ENCODE measurements around the gene SRRM4.

Gene SRRM4

GRCh38 chr12:119181944-119182343, 200.6 kb downstream of the SRRM4 start:
- WGBS, 2 experiments, result 96 to 98% methylated on average over 3 of the region's 3 CpGs
- Histone ChIP-seq H3K9me3 (ENCODE audit: control insufficient read depth, low read length) (no peaks in the 10 kb centered on the region), H3K36me3 (ENCODE audit: control insufficient read depth, insufficient read depth, low read length) (no peaks in the 10 kb centered on the region), H3K27me3 (ENCODE audit: control insufficient read depth, insufficient read depth, low read length, poor library complexity, severe bottlenecking) (peaks cover 21% of the 10 kb centered on the region), H3K4me3 (ENCODE audit: insufficient read depth, low read depth, low read length) (no peak overlapping the region), H3K4me1 (ENCODE audit: control insufficient read depth, insufficient read depth, low read length) (peaks cover 24% of the 10 kb centered on the region), H3K27ac (ENCODE audit: insufficient read depth, low read depth, low read length, poor library complexity, severe bottlenecking) (no peak overlapping the region)

- H3K27me3 ChIP-seq (ENCODE audit: control insufficient read depth, insufficient read depth, low read length, poor library complexity, severe bottlenecking), result peaks cover 21% of the 10 kb centered on the region
- no peaks in the 10 kb centered on the region for H3K9me3 ChIP-seq (ENCODE audit: control insufficient read depth, low read length)
- peaks cover 24% of the 10 kb centered on the region for H3K4me1 ChIP-seq (ENCODE audit: control insufficient read depth, insufficient read depth, low read length)
- no peak overlapping the region for H3K4me3 ChIP-seq (ENCODE audit: insufficient read depth, low read depth, low read length)
- no peaks in the 10 kb centered on the region for H3K36me3 ChIP-seq (ENCODE audit: control insufficient read depth, insufficient read depth, low read length)
- no peak overlapping the region for H3K27ac ChIP-seq (ENCODE audit: insufficient read depth, low read depth, low read length, poor library complexity, severe bottlenecking)
- WGBS, 2 experiments, result 95 to 100% methylated on average over 4 to 5 of the region's 5 CpGs
These were observed 201.6 kb downstream of the SRRM4 start for GRCh38 chr12:119182701-119183493.

GRCh38 chr12:119183942-119184695, 202.8 kb downstream of the SRRM4 start:
- Histone ChIP-seq H3K4me1 (ENCODE audit: control insufficient read depth, insufficient read depth, low read length) (peaks cover 13% of the 10 kb centered on the region), H3K27ac (ENCODE audit: insufficient read depth, low read depth, low read length, poor library complexity, severe bottlenecking) (no peak overlapping the region), H3K27me3 (ENCODE audit: control insufficient read depth, insufficient read depth, low read length, poor library complexity, severe bottlenecking) (peaks cover 10% of the 10 kb centered on the region), H3K9me3 (ENCODE audit: control insufficient read depth, low read length) (no peaks in the 10 kb centered on the region), H3K4me3 (ENCODE audit: insufficient read depth, low read depth, low read length) (no peak overlapping the region), H3K36me3 (ENCODE audit: control insufficient read depth, insufficient read depth, low read length) (no peaks in the 10 kb centered on the region)
- 90 to 93% methylated on average over 7 to 9 of the region's 9 CpGs for WGBS, 2 experiments

GRCh38 chr12:119195256-119195655, 213.9 kb downstream of the SRRM4 start:
- Histone ChIP-seq H3K4me3 (ENCODE audit: insufficient read depth, low read depth, low read length) (no peak overlapping the region), H3K4me1 (ENCODE audit: control insufficient read depth, insufficient read depth, low read length) (no peaks in the 10 kb centered on the region), H3K36me3 (ENCODE audit: control insufficient read depth, insufficient read depth, low read length) (no peaks in the 10 kb centered on the region), H3K9me3 (ENCODE audit: control insufficient read depth, low read length) (no peaks in the 10 kb centered on the region), H3K27me3 (ENCODE audit: control insufficient read depth, insufficient read depth, low read length, poor library complexity, severe bottlenecking) (no peaks in the 10 kb centered on the region), H3K27ac (ENCODE audit: insufficient read depth, low read depth, low read length, poor library complexity, severe bottlenecking) (no peak overlapping the region)
- WGBS, 2 experiments, result 95 to 97% methylated on average over 16 of the region's 16 CpGs

GRCh38 chr12:119198440-119198839, 217.1 kb downstream of the SRRM4 start:
- 92 to 93% methylated on average over 2 of the region's 2 CpGs for WGBS, 2 experiments
- no peak overlapping the region for H3K27ac ChIP-seq (ENCODE audit: insufficient read depth, low read depth, low read length, poor library complexity, severe bottlenecking)
- H3K27me3 ChIP-seq (ENCODE audit: control insufficient read depth, insufficient read depth, low read length, poor library complexity, severe bottlenecking), result no peaks in the 10 kb centered on the region
- H3K4me1 ChIP-seq (ENCODE audit: control insufficient read depth, insufficient read depth, low read length), result no peaks in the 10 kb centered on the region
- H3K9me3 ChIP-seq (ENCODE audit: control insufficient read depth, low read length), result no peaks in the 10 kb centered on the region
- no peak overlapping the region for H3K4me3 ChIP-seq (ENCODE audit: insufficient read depth, low read depth, low read length)
- no peaks in the 10 kb centered on the region for H3K36me3 ChIP-seq (ENCODE audit: control insufficient read depth, insufficient read depth, low read length)

GRCh38 chr12:119200601-119201000, 219.3 kb downstream of the SRRM4 start:
- 95 to 96% methylated on average over 3 to 4 of the region's 4 CpGs for WGBS, 2 experiments
- H3K4me3 ChIP-seq (ENCODE audit: insufficient read depth, low read depth, low read length), result no peak overlapping the region

GRCh38 chr12:119201789-119202543, 220.6 kb downstream of the SRRM4 start:
- Histone ChIP-seq H3K27me3 (ENCODE audit: control insufficient read depth, insufficient read depth, low read length, poor library complexity, severe bottlenecking) (no peaks in the 10 kb centered on the region), H3K27ac (ENCODE audit: insufficient read depth, low read depth, low read length, poor library complexity, severe bottlenecking) (no peak overlapping the region), H3K4me3 (ENCODE audit: insufficient read depth, low read depth, low read length) (no peak overlapping the region), H3K36me3 (ENCODE audit: control insufficient read depth, insufficient read depth, low read length) (no peaks in the 10 kb centered on the region), H3K4me1 (ENCODE audit: control insufficient read depth, insufficient read depth, low read length) (peaks cover 7% of the 10 kb centered on the region), H3K9me3 (ENCODE audit: control insufficient read depth, low read length) (no peaks in the 10 kb centered on the region)
- 64 to 70% methylated on average over 8 to 9 of the region's 9 CpGs for WGBS, 2 experiments

More at GRCh38 chr12:119200601-119201000, 219.3 kb downstream of the SRRM4 start:
- Histone ChIP-seq H3K36me3 (ENCODE audit: control insufficient read depth, insufficient read depth, low read length) (no peaks in the 10 kb centered on the region), H3K4me1 (ENCODE audit: control insufficient read depth, insufficient read depth, low read length) (no peaks in the 10 kb centered on the region), H3K27ac (ENCODE audit: insufficient read depth, low read depth, low read length, poor library complexity, severe bottlenecking) (no peak overlapping the region), H3K9me3 (ENCODE audit: control insufficient read depth, low read length) (no peaks in the 10 kb centered on the region), H3K27me3 (ENCODE audit: control insufficient read depth, insufficient read depth, low read length, poor library complexity, severe bottlenecking) (no peaks in the 10 kb centered on the region)

- H3K27me3 ChIP-seq (ENCODE audit: control insufficient read depth, insufficient read depth, low read length, poor library complexity, severe bottlenecking), result no peaks in the 10 kb centered on the region
- WGBS, 2 experiments, result 2 to 5% methylated on average over 2 of the region's 2 CpGs
- H3K36me3 ChIP-seq (ENCODE audit: control insufficient read depth, insufficient read depth, low read length), result no peaks in the 10 kb centered on the region
- H3K4me1 ChIP-seq (ENCODE audit: control insufficient read depth, insufficient read depth, low read length), result peaks cover 9% of the 10 kb centered on the region
- H3K9me3 ChIP-seq (ENCODE audit: control insufficient read depth, low read length), result no peaks in the 10 kb centered on the region
- no peak overlapping the region for H3K27ac ChIP-seq (ENCODE audit: insufficient read depth, low read depth, low read length, poor library complexity, severe bottlenecking)
- H3K4me3 ChIP-seq (ENCODE audit: insufficient read depth, low read depth, low read length), result no peak overlapping the region
These were observed 221.2 kb downstream of the SRRM4 start for GRCh38 chr12:119202544-119202943.

- WGBS, 2 experiments, result 78 to 86% methylated on average over 2 of the region's 2 CpGs
- H3K4me1 ChIP-seq (ENCODE audit: control insufficient read depth, insufficient read depth, low read length), result peaks cover 9% of the 10 kb centered on the region
- no peaks in the 10 kb centered on the region for H3K9me3 ChIP-seq (ENCODE audit: control insufficient read depth, low read length)
- H3K27me3 ChIP-seq (ENCODE audit: control insufficient read depth, insufficient read depth, low read length, poor library complexity, severe bottlenecking), result no peaks in the 10 kb centered on the region
- H3K4me3 ChIP-seq (ENCODE audit: insufficient read depth, low read depth, low read length), result no peak overlapping the region
- no peak overlapping the region for H3K27ac ChIP-seq (ENCODE audit: insufficient read depth, low read depth, low read length, poor library complexity, severe bottlenecking)
- H3K36me3 ChIP-seq (ENCODE audit: control insufficient read depth, insufficient read depth, low read length), result no peaks in the 10 kb centered on the region
These were observed 222.8 kb downstream of the SRRM4 start for GRCh38 chr12:119204131-119204530.

Data from ectodermal cell (in vitro differentiated cells).